Astrocyte (in vitro differentiated cells and primary cell): ENCODE data around the gene POLR2I.

Experiments used
- EZH2 ChIP-seq: IDR thresholded peaks from 2 replicates; pipeline ENCODE4 v1.6.1; 2012; ENCODE audit warnings: mild to moderate bottlenecking, low read length, inconsistent platforms; ENCODE audit not compliant: insufficient read depth
- TF ChIP-seq, protein P1 (sequence below): IDR thresholded peaks from 2 replicates; pipeline ENCODE4 v1.5.1; 2011; ENCODE audit warnings: low read depth, mild to moderate bottlenecking, inconsistent platforms, low read length, moderate library complexity; ENCODE audit not compliant: insufficient read depth

DNA sequence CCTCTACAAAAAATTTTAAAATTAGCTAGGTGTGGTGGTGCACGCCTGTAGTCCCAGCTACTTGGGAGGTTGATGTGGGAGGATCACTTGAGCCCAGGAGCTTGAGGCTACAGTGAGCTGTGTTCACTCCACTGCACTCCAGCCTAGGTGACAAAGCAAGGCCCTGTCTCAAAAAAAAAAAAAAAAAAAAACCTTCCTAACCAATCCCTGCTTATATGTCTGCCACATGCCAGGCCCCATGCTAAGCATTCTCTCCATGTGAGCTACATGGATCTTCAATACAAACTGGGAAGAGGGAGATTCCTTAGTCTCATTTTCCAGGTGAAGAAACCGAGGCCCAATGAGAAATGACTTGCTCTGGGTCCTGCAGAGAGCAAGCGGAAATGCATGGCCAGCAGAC, 6.0 kb downstream of the POLR2I start:
- TF ChIP-seq, protein P1, sequence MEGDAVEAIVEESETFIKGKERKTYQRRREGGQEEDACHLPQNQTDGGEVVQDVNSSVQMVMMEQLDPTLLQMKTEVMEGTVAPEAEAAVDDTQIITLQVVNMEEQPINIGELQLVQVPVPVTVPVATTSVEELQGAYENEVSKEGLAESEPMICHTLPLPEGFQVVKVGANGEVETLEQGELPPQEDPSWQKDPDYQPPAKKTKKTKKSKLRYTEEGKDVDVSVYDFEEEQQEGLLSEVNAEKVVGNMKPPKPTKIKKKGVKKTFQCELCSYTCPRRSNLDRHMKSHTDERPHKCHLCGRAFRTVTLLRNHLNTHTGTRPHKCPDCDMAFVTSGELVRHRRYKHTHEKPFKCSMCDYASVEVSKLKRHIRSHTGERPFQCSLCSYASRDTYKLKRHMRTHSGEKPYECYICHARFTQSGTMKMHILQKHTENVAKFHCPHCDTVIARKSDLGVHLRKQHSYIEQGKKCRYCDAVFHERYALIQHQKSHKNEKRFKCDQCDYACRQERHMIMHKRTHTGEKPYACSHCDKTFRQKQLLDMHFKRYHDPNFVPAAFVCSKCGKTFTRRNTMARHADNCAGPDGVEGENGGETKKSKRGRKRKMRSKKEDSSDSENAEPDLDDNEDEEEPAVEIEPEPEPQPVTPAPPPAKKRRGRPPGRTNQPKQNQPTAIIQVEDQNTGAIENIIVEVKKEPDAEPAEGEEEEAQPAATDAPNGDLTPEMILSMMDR, result no peak
- no peak for TF ChIP-seq EZH2
